Epithelial cell of proximal tubule (primary cell): ENCODE results near the gene PLXNA2. TPM values are rescaled to one million over a fixed set of nuclear protein-coding genes. Genes with fewer than 3 reads are reported as not detected.

Experiments
- DNase-seq: peaks from one replicate; pipeline ENCODE4 v3.0.0-alpha.2; 2011; ENCODE audit warnings: low read depth
- H3K4me3 ChIP-seq: 2 replicates; pipeline ENCODE4 v1.5.1; 2011; ENCODE audit warnings: low read depth, mild to moderate bottlenecking, low read length
- total RNA-seq: library from RNA; depleted of rRNA; stranded (reverse); fragments of >200 nt; gene quantifications from 2 replicates; pipeline ENCODE4 v1.2.3, GENCODE V29; 2015
- TF ChIP-seq, protein P1 (sequence below): conservative IDR thresholded peaks from 2 replicates; pipeline ENCODE4 v1.5.1; 2012; ENCODE audit warnings: low read depth, mild to moderate bottlenecking, low read length

The PLXNA2 gene
- total RNA-seq, 1 donor from 2014 or later = 5.7 TPM

DNA sequence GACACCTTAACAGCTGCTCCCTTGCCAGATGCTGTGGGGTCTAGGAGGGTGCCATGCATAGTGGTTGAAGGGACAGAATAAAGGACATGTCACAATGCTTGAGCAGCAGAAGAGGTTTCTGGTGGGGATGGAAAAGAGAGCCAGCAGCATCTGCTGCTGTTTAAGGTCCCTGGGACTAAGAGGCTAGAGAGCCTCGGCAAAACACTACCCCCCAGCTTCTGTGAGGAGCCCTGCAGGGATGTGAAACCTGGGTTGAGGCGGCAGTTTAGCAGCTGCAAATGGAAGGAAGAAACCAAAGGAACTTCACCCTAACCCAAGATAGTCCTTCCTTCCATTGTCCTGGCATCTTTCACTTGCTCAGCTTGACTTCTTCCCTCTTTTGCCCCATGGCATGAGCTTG is 39.4 kb downstream of the PLXNA2 start:
- no peak for DNase-seq
- H3K4me3 ChIP-seq = no peak overlapping the region
- TF ChIP-seq, protein P1, sequence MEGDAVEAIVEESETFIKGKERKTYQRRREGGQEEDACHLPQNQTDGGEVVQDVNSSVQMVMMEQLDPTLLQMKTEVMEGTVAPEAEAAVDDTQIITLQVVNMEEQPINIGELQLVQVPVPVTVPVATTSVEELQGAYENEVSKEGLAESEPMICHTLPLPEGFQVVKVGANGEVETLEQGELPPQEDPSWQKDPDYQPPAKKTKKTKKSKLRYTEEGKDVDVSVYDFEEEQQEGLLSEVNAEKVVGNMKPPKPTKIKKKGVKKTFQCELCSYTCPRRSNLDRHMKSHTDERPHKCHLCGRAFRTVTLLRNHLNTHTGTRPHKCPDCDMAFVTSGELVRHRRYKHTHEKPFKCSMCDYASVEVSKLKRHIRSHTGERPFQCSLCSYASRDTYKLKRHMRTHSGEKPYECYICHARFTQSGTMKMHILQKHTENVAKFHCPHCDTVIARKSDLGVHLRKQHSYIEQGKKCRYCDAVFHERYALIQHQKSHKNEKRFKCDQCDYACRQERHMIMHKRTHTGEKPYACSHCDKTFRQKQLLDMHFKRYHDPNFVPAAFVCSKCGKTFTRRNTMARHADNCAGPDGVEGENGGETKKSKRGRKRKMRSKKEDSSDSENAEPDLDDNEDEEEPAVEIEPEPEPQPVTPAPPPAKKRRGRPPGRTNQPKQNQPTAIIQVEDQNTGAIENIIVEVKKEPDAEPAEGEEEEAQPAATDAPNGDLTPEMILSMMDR = no peak

DNA sequence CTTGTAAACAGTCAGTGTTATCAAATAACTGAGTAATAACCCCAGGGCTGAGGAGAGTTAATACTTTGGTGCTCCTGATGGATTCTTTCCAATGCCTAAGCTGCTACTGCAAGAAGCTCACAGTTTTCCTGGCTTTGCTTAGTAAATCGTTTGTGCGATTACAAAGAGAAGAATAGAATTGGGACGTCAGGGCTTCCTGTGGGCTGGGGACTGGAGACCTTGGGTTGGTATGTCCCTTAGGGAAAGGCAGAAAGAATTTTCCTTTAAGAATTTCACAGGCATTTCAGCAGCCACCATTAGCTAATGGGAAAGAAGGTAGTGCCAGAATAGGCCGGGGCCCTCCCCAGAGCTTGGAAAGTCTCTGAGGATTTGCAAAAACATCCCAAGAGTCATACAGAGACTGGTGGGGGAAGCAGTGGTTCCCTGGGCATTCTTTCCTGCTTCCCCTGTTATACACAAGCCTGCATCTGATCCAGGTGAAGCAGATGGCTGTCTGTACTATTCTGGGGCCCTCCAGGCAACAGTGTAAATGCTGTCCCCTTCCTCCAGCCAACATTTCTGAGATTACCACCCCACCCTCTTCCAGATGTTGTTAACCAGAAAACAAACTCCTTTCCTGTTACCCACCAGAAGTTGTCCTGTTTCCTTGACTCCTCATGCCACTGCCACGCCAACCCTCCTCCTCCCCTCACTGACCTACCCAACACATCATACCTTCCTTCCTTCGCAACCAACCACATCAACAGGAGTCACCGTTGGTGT is 40.2 kb downstream of the PLXNA2 start:
- TF ChIP-seq, protein P1 = no peak
- no peak overlapping the region for H3K4me3 ChIP-seq
- no peak for DNase-seq

DNA sequence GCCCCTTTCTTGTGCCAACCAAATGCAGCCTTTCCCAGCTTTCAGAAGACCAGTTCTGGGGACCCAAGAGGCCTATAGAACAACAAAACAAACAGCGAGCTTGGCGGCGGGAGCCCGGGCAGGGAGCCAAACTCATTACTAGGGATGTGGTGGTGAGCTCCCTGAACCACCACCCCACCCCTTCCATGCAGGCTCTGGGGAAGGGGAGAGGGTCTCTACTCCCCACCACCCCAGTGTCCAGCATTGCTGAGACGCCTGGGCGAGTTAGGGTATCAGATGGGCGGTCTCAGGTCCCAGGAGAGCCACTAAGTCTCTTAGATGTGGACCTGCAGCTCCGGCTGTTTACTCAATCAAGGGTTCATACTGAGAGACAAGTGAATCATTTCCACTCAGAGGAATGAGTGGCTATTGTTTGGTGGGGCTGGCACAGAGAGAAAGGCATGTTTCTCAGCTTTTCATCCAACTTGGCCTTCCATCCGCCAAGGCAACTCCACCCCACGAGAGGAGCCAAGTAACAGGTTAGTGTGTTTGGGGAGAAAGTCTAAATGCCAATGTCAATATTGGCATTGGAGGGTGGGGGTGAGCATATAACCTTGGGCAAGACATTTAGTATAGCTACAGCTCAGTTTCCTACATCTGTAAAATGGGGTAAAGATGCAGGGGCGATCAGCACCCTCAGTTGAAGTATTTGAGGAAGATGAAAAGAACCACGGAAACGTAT is 40.9 kb downstream of the PLXNA2 start:
- no peak overlapping the region for H3K4me3 ChIP-seq
- no peak for DNase-seq
- TF ChIP-seq, protein P1 = no peak

DNA sequence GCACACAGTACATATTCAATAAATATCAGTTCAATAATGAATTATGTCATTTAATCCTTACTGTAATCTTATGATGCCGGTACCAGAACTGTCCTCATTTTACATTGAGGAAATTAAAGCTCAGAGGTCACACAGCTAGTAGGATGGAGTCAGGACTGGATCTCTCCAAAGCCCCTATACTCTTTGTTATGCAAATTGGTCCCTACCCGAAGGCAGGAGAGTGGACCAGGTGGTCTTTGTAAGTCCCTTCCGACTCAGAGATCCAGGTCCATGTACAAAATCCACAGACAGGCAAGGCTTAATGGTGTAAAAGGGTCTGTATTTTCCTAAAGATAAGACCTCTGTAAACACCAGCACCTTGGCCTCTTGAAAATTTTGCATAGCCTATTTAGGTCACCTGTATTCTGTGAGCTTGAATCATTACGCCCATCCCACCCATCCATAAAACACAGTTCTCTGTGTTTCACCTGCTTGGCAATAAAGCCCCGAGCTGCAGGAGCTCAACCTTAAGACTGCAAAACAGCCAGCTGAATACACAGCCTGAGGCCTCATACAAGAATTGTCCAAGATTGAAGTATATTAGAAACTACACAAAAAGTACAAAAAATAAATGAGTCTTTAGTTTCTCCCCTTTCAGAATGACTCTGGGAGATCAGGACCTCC is 41.7 kb downstream of the PLXNA2 start:
- no peak overlapping the region for H3K4me3 ChIP-seq
- no peak for DNase-seq

DNA sequence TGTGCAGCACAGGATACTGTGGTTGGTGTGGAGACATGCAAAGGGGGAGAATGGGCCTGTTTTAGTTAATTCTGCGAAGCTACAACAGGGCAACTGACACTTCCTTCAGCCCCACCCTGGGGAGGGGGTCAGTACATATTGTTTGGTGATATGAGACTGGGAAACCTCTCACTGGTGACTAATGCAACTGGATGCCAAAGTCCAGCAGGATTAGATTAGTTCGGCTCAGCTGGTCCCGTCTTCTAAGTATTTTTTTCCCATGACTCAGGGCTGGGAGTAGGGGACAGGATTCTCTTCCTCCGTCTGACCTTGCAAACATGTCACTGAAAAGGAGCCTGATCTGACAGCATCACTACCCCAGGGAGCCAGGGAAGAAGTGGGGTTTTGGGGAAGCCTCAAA is 43.0 kb downstream of the PLXNA2 start:
- no peak overlapping the region for H3K4me3 ChIP-seq
- peak; percentile 76 for DNase-seq
- TF ChIP-seq, protein P1 = no peak

More for the DNA sequence above, 41.7 kb downstream of the PLXNA2 start:
- TF ChIP-seq, protein P1 = no peak

DNA sequence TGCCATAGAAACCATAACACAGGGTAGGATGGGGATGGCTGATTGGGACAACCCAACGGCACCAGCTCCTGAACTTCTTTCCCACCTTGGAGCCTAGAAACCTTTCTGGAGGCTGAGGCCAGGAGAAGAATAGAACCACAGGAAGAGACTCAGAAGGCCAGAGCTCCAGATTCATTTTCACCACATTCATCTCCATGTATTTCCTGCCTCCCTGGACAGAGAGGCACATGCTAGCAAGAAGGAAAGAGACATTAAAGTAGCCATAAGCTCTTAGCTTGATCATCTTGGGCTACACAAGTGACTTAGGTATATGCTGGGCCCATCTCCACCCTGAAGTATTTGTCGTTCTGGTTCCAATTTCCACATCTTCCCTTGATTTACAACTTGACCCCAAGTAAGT is 44.1 kb downstream of the PLXNA2 start:
- DNase-seq = no peak
- H3K4me3 ChIP-seq = no peak overlapping the region
- TF ChIP-seq, protein P1 = no peak
